Astrocyte of the hippocampus (primary cell): ENCODE data around the gene CD226.
"Not testable (repeated sequence)": the region's sequence is repeated elsewhere in the genome, so short reads cannot be mapped to it uniquely, and the experiment has no call there.

Experiments
- DNase-seq: peaks from one replicate; pipeline ENCODE4 v3.0.0; 2011; ENCODE audit warnings: low read depth, low spot score

Gene CD226

GRCh38 chr18:69872661-69873060 lies 75.0 kb downstream of the CD226 start:
- DNase-seq = no peak

GRCh38 chr18:69871363-69871762 lies 76.3 kb downstream of the CD226 start:
- no peak for DNase-seq

- no peak for DNase-seq
These were observed 76.9 kb downstream of the CD226 start for GRCh38 chr18:69870736-69871135.

- no peak for DNase-seq
These were observed 81.5 kb downstream of the CD226 start for GRCh38 chr18:69866212-69866611.

GRCh38 chr18:69865776-69866175 lies 81.9 kb downstream of the CD226 start:
- no peak for DNase-seq

GRCh38 chr18:69864802-69865201 lies 82.9 kb downstream of the CD226 start:
- not testable (repeated sequence) for DNase-seq

GRCh38 chr18:69858897-69859296 lies 88.8 kb downstream of the CD226 start:
- DNase-seq = no peak

GRCh38 chr18:69854455-69854854 lies 93.2 kb downstream of the CD226 start:
- no peak for DNase-seq

- DNase-seq = no peak
These were observed 94.6 kb downstream of the CD226 start for GRCh38 chr18:69853051-69853450.

- DNase-seq = peak; percentile 40
These were observed 101.8 kb downstream of the CD226 start for GRCh38 chr18:69845593-69846506.

GRCh38 chr18:69844656-69845055 lies 103.0 kb downstream of the CD226 start:
- no peak for DNase-seq

- DNase-seq = no peak
These were observed 104.7 kb downstream of the CD226 start for GRCh38 chr18:69843015-69843414.

GRCh38 chr18:69841117-69841516 lies 106.6 kb downstream of the CD226 start:
- no peak for DNase-seq

GRCh38 chr18:69840445-69840844 lies 107.2 kb downstream of the CD226 start:
- peak; percentile 26 for DNase-seq

GRCh38 chr18:69840001-69840400 lies 107.7 kb downstream of the CD226 start:
- DNase-seq = no peak

- DNase-seq = no peak
These were observed 108.2 kb downstream of the CD226 start for GRCh38 chr18:69839497-69839896.

GRCh38 chr18:69838620-69839411 lies 108.9 kb downstream of the CD226 start:
- no peak for DNase-seq

- no peak for DNase-seq
These were observed 109.7 kb downstream of the CD226 start for GRCh38 chr18:69838003-69838402.

- not testable (repeated sequence) for DNase-seq
These were observed 112.7 kb downstream of the CD226 start for GRCh38 chr18:69834980-69835379.

GRCh38 chr18:69830189-69830588 lies 117.5 kb downstream of the CD226 start:
- DNase-seq = no peak

- DNase-seq = no peak
These were observed 127.1 kb downstream of the CD226 start for GRCh38 chr18:69820538-69820937.

- no peak for DNase-seq
These were observed 128.2 kb downstream of the CD226 start for GRCh38 chr18:69819460-69819859.
